Erythroblast (primary cell): ENCODE results near the gene AKAP8L.

ENCODE experiments used
- GATA1 ChIP-seq: IDR thresholded peaks from 2 replicates; pipeline ENCODE4 v1.6.1; 2011; ENCODE audit warnings: low read depth, mild to moderate bottlenecking, control low read depth, low read length, moderate library complexity
- POLR2A ChIP-seq: IDR thresholded peaks from 2 replicates; pipeline ENCODE4 v1.6.1; 2011; ENCODE audit warnings: mild to moderate bottlenecking, low read length

DNA sequence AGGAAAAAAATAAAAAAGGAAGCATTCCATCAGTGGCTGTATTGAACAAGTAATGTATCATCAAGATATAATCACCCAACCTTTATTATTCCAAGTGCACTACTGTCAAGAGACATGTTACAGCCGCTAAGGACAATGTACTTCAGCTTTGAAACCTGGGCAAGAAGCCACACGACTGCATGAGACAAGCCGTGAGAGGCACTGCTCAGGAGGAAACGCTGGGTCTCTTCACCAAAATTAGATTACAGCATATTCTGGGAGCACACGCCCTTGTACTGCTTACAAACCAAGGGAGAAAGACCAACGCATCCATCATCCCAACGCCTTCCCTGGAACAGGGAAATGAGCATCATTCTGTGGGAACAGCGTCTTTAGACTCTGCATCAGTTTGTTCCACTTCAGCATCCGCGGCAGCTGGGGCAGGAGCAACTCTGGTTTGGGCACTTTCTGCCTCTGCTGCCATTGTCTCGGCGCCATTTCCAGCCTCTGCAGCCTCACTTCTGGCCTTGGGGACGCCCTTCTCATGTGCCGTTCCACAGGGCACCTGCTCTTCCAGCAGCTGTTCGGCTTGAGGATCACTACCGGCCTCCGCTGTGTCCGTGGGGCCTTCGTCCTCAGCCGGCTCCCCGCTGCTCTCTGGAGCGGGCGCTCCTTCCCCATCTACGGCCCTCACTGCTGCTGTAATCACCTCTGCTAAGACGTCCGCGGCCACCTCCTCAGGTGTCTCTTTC, 64.1 kb downstream of the AKAP8L start:
- TF ChIP-seq POLR2A, result peak; percentile 24
- TF ChIP-seq GATA1, result no peak
